GM18505 (cell line): Measurements from ENCODE around the gene CYBC1.

Experiments
- ATAC-seq: cut with Tn5 transposase; IDR thresholded peaks from one replicate; pipeline ENCODE4 v1.9.1; 2021; ENCODE audit not compliant: unreplicated experiment
- POLR2A ChIP-seq: IDR thresholded peaks from 4 replicates; pipeline ENCODE4 v1.6.1; 2011; ENCODE audit warnings: borderline replicate concordance; ENCODE audit not compliant: insufficient read depth, insufficient read length; ENCODE audit errors: extremely low read depth

Gene CYBC1

GRCh38 chr17:82450357-82451106 lies at the start of gene CYBC1:
Gene CYBC1 (minus strand): TSS chr17:82450752. CDS start chr17:82449254, 1,498 bp downstream.
- TF ChIP-seq POLR2A, result peak; percentile 89
- peak; percentile 63 for ATAC-seq

- peak; percentile 10 for ATAC-seq
- no peak for TF ChIP-seq POLR2A
Measured at GRCh38 chr17:82497483-82498405, 47.2 kb upstream of the CYBC1 start.

- ATAC-seq, result peak; percentile 59
- peak; percentile 71 for TF ChIP-seq POLR2A
Measured at GRCh38 chr17:82496529-82497434, 46.2 kb upstream of the CYBC1 start.

DNA sequence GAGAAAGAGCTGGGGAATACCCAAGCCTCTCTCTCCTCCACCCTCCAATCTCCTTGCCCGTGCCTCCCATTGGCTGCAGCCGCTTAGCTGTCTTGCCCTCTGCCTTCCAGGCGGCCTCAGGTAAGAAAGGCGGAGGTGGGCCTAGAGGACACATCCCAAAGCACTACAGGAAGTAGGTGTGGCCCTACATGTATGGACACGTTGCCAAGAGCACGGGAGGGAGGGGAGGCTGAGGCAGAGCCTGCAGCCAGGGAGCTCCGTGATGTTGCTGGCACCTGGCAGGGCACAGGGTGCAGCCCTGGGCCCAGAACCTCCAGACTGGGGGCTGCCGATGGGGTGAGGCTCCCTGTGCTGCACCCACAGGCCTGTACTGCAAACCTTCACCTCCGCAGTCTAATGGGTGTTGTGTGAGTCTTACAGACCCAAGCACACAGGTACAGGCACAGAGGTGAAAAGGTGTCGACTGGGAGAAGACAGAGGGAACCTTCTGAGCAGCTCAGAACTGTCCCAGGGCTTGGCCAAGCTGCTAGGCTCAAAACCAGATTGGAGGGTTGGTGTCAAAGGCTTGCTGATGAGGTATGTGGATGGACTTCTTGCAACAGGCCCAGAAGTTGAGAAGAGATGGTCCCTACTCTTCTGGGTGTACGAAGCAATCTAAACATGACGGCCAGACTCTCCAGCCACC lies 45.4 kb upstream of the CYBC1 start:
- TF ChIP-seq POLR2A, result no peak
- ATAC-seq, result no peak

DNA sequence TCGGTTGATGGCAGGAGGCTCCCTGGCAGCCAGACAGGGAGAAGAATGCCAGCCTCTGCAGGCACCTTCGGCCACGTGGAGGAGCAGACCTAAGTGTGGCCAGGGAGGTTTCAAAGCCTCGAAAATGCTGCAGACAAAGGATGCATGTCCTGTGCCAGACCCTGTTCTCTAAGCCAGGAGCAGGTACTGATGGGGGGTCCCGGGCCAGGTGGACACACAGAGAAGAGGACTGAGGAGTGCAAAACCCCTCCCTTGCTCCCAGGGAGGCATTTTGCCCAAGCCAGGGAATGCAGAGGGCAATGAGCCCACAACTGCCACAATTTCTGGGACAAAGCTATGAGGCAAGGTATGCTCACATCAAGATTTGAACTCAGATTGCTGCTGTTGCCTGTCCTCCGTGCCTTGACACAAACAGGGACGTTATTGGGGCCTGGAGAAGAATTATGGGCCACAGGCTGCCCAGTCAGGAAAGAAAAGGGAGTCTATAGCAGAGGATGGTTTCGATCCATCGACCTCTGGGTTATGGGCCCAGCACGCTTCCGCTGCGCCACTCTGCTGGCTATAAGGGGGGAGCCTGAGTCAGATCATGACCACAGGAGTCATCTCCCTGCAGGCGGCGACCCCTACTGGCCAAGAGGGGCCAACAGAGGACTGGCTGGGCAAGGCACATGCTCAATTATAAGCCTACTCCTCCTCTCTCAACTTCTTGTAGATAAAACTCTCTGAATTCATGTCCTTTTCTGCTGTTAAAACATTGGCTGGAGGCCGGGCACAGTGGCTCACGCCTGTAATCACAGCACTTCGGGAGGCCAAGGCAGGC lies 43.9 kb upstream of the CYBC1 start:
- ATAC-seq, result peak; percentile 51
- no peak for TF ChIP-seq POLR2A

DNA sequence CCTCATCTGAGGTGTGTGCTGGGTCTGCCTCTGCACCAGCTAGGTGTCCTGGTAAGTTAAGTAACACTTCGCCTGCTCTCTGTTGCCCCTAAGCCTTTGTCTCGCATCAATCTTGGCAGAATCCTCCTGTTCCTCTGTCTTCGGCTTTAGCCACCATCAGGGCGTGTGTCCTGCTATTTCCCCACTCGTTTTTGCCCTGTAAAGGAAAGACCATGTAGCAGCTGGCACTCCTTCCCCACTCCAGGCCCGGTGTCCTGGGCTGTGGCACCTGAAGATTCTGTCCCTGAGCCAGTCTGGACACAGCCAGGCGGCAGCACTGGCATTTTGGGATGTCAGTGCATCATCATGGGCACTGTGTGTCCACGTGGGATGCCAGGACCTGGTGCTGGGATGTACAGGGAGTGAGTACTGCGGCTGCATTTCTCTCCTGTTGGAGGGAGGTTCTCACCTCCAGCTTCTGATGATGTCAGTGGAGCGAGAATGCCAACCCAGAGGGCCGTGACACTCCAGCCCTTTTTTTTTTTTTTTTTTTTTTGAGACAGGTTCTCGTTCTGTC lies 42.8 kb upstream of the CYBC1 start:
- no peak for ATAC-seq
- TF ChIP-seq POLR2A, result no peak

GRCh38 chr17:82492643-82493225 lies 42.2 kb upstream of the CYBC1 start:
- no peak for ATAC-seq
- TF ChIP-seq POLR2A, result no peak

GRCh38 chr17:82491533-82491932 lies 41.0 kb upstream of the CYBC1 start:
- TF ChIP-seq POLR2A, result no peak
- no peak for ATAC-seq

- no peak for TF ChIP-seq POLR2A
- ATAC-seq, result no peak
Measured at GRCh38 chr17:82491196-82491530, 40.6 kb upstream of the CYBC1 start.

- no peak for ATAC-seq
- no peak for TF ChIP-seq POLR2A
Measured at GRCh38 chr17:82490512-82491195, 40.1 kb upstream of the CYBC1 start.

GRCh38 chr17:82489851-82490511 lies 39.4 kb upstream of the CYBC1 start:
- ATAC-seq, result no peak

DNA sequence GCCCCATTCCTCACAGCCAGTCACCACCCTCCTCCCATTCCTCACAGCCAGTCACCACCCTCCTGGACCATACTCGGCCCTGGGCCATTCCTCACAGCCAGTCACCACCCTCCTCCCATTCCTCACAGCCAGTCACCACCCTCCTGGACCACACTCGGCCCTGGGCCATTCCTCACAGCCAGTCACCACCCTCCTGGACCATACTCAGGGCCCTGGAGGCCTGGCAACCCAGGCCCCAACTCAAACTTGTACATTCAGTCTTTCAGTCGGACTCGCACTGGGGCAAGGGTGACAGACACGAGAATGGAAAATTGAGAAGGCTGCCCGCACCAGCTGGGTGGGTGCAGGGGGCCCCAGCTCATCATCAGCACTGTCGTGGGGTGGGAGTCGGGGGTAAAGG lies 38.6 kb upstream of the CYBC1 start:
- TF ChIP-seq POLR2A, result no peak
- no peak for ATAC-seq

More at GRCh38 chr17:82489851-82490511, 39.4 kb upstream of the CYBC1 start:
- no peak for TF ChIP-seq POLR2A
